Suprapubic skin (tissue), 4 donors: ENCODE measurements around the gene TUBG2.

Source experiments
- CTCF ChIP-seq, 2 donors: fragments of 200-600 bp in 1 of 2; fragments of 450-650 bp in 1 of 2; sonication (generic) in 1 of 2; IDR thresholded peaks; one replicate each; pipeline ENCODE4 v1.5.1; 2016 to 2019; ENCODE audit warnings: antibody characterized with exemption in 2 of 2, mild to moderate bottlenecking in 1 of 2, moderate library complexity in 1 of 2
- POLR2A ChIP-seq, 2 donors: fragments of 450-650 bp; IDR thresholded peaks; one replicate each; pipeline ENCODE4 v1.6.1; 2017; ENCODE audit warnings: antibody characterized with exemption in 2 of 2, mild to moderate bottlenecking in 2 of 2, moderate library complexity in 2 of 2
- POLR2AphosphoS5 ChIP-seq, 3 donors: sonication (generic); formaldehyde crosslinking; IDR thresholded peaks; one replicate each; pipeline ENCODE4 v1.6.1; 2017; ENCODE audit warnings: antibody characterized with exemption in 3 of 3

- TF ChIP-seq CTCF (IDR thresholded peaks at IDR 0.05) (no peak), POLR2AphosphoS5 (IDR thresholded peaks at IDR 0.05) (no peak), POLR2A (IDR thresholded peaks at IDR 0.05) (no peak)
These were observed 29.6 kb upstream of the TUBG2 start for GRCh38 chr17:42629411-42630009.
